Small intestine (tissue), 7 donors: Measurements from ENCODE around the gene BACH2. TPM values are rescaled to one million over a fixed set of nuclear protein-coding genes. Genes with fewer than 3 reads are reported as not detected.

Experiments
- DNase-seq, 2 donors: peaks; one replicate each; pipeline versions ENCODE4 v3.0.0 to v3.0.0-alpha.2; 2013
- FAIRE-seq: peaks from 2 replicates; lab custom pipeline; 2012; peaks lifted over from hg19 to GRCh38; lab: Jason Lieb, UNC
- H3K27ac ChIP-seq, 3 donors: one replicate each; pipeline ENCODE4 v1.5.1; 2013; ENCODE audit warnings: low read length in 2 of 3, mild to moderate bottlenecking in 2 of 3, control low read depth in 1 of 3, inconsistent platforms in 1 of 3, low read depth in 1 of 3, moderate library complexity in 1 of 3
- H3K27me3 ChIP-seq, 3 donors: one replicate each; pipeline ENCODE4 v1.6.1; 2013; ENCODE audit warnings: low read length in 3 of 3, inconsistent platforms in 1 of 3; ENCODE audit not compliant: control insufficient read depth in 3 of 3, insufficient read depth in 3 of 3
- H3K36me3 ChIP-seq, 3 donors: one replicate each; pipeline ENCODE4 v1.6.1; 2013; ENCODE audit warnings: low read length in 3 of 3, inconsistent platforms in 1 of 3, low read depth in 1 of 3, mild to moderate bottlenecking in 1 of 3, moderate library complexity in 1 of 3; ENCODE audit not compliant: control insufficient read depth in 3 of 3, insufficient read depth in 2 of 3
- H3K4me1 ChIP-seq, 3 donors: one replicate each; pipeline ENCODE4 v1.6.1; 2013; ENCODE audit warnings: low read length in 2 of 3, inconsistent platforms in 1 of 3, low read depth in 1 of 3, mild to moderate bottlenecking in 1 of 3, moderate library complexity in 1 of 3; ENCODE audit not compliant: control insufficient read depth in 3 of 3, insufficient read depth in 2 of 3
- H3K4me3 ChIP-seq, 3 donors: one replicate each; pipeline ENCODE4 v1.5.1; 2013; ENCODE audit warnings: low read length in 3 of 3, control low read depth in 1 of 3, inconsistent platforms in 1 of 3, low read depth in 1 of 3, mild to moderate bottlenecking in 1 of 3, moderate library complexity in 1 of 3
- H3K9me3 ChIP-seq, 2 donors: one replicate each; pipeline ENCODE4 v1.6.1; 2013; ENCODE audit warnings: low read depth in 1 of 2, low read length in 1 of 2; ENCODE audit not compliant: control insufficient read depth in 2 of 2, insufficient read depth in 1 of 2
- WGBS, 3 donors: extraction: QIAGEN DNeasy Blood & Tissue Kit; methylation state at CpG; one replicate each; pipeline ENCODE4 v1.1.7; 2013; 5-methylcytosine and 5-hydroxymethylcytosine counted together
- polyA plus RNA-seq, 4 donors: library from polyadenylated mRNA; stranded (reverse) in 3 of 4; unstranded in 1 of 4; fragments of 200-250 nt in 3 of 4; fragments of 120-200 nt in 1 of 4; gene quantifications; one replicate each; pipeline versions ENCODE4 v1.2.1 to v1.2.3, GENCODE V29; 2013
- donor health status: healthy with polysubstance abuse.
- donor health status: control.
- donor health status: control.
- donor health status: Bipolar disorder and iron deficiency.
- donor health status: healthy.

The BACH2 gene
- polyA plus RNA-seq, 4 donors: under 0.01 to 1.4 (median 0.67) TPM; not detected in 1

- H3K9me3 ChIP-seq: no peaks in the 10 kb centered on the region
- DNase-seq: no peak
- WGBS, 3 donors: 75 to 93% (median 78%) methylated on average over 1 of the region's 1 CpG
Observed at GRCh38 chr6:90101403-90101802, 195.2 kb downstream of the BACH2 start.

GRCh38 chr6:90100059-90100665, 196.5 kb downstream of the BACH2 start:
- H3K4me1 ChIP-seq: no peaks in the 10 kb centered on the region
- H3K27me3 ChIP-seq: no peaks in the 10 kb centered on the region
- no peak overlapping the region for H3K27ac ChIP-seq
- H3K9me3 ChIP-seq: no peaks in the 10 kb centered on the region
- no peak for FAIRE-seq
- no peak for DNase-seq
- no peak overlapping the region for H3K4me3 ChIP-seq
- WGBS, 3 donors: 81 to 91% (median 88%) methylated on average over 3 of the region's 3 CpGs
- no peaks in the 10 kb centered on the region for H3K36me3 ChIP-seq

More at GRCh38 chr6:90101403-90101802, 195.2 kb downstream of the BACH2 start:
- Histone ChIP-seq H3K4me3 (no peak overlapping the region), H3K27me3 (no peaks in the 10 kb centered on the region), H3K27ac (no peak overlapping the region), H3K36me3 (no peaks in the 10 kb centered on the region), H3K4me1 (no peaks in the 10 kb centered on the region)
- FAIRE-seq: no peak

- Histone ChIP-seq H3K27ac (peak overlapping the region in 2 of 3 donors; percentile 8 to 22), H3K9me3 (no peaks in the 10 kb centered on the region), H3K27me3 (no peaks in the 10 kb centered on the region), H3K4me3 (no peak overlapping the region), H3K4me1 (no peaks in the 10 kb centered on the region), H3K36me3 (no peaks in the 10 kb centered on the region)
- FAIRE-seq: no peak
- DNase-seq: no peak
- 63 to 81% (median 78%) methylated on average over 6 of the region's 6 CpGs for WGBS, 3 donors
Observed at GRCh38 chr6:90098627-90099026, 198.0 kb downstream of the BACH2 start.

GRCh38 chr6:90098001-90098531, 198.6 kb downstream of the BACH2 start:
- no peaks in the 10 kb centered on the region for H3K9me3 ChIP-seq
- no peaks in the 10 kb centered on the region for H3K4me1 ChIP-seq
- no peak overlapping the region for H3K4me3 ChIP-seq
- H3K27me3 ChIP-seq: no peaks in the 10 kb centered on the region
- WGBS, 3 donors: 52 to 69% (median 65%) methylated on average over 4 of the region's 4 CpGs
- H3K27ac ChIP-seq: peak overlapping the region in 2 of 3 donors; percentile 8 to 34
- FAIRE-seq (no peak), DNase-seq (peak in 1 of 2 donors; percentile 16)
- no peaks in the 10 kb centered on the region for H3K36me3 ChIP-seq

- Histone ChIP-seq H3K4me1 (no peaks in the 10 kb centered on the region), H3K27me3 (no peaks in the 10 kb centered on the region), H3K36me3 (no peaks in the 10 kb centered on the region), H3K27ac (no peak overlapping the region), H3K4me3 (no peak overlapping the region), H3K9me3 (no peaks in the 10 kb centered on the region)
- 70 to 78% (median 76%) methylated on average over 7 of the region's 7 CpGs for WGBS, 3 donors
- FAIRE-seq: no peak
- no peak for DNase-seq
Observed at GRCh38 chr6:90097356-90097755, 199.3 kb downstream of the BACH2 start.

GRCh38 chr6:90096818-90097217, 199.8 kb downstream of the BACH2 start:
- Histone ChIP-seq H3K27ac (no peak overlapping the region), H3K4me3 (no peak overlapping the region), H3K27me3 (no peaks in the 10 kb centered on the region), H3K36me3 (no peaks in the 10 kb centered on the region), H3K4me1 (no peaks in the 10 kb centered on the region), H3K9me3 (no peaks in the 10 kb centered on the region)
- DNase-seq (no peak), FAIRE-seq (no peak)
- WGBS, 3 donors: 71 to 90% (median 86%) methylated on average over 4 of the region's 4 CpGs

GRCh38 chr6:90095788-90096187, 200.9 kb downstream of the BACH2 start:
- DNase-seq (no peak), FAIRE-seq (no peak)
- no peaks in the 10 kb centered on the region for H3K27me3 ChIP-seq
- H3K27ac ChIP-seq: no peak overlapping the region
- no peaks in the 10 kb centered on the region for H3K9me3 ChIP-seq
- no peaks in the 10 kb centered on the region for H3K4me1 ChIP-seq
- 76 to 83% (median 79%) methylated on average over 3 of the region's 3 CpGs for WGBS, 3 donors
- no peak overlapping the region for H3K4me3 ChIP-seq
- no peaks in the 10 kb centered on the region for H3K36me3 ChIP-seq

GRCh38 chr6:90095145-90095544, 201.5 kb downstream of the BACH2 start:
- 73 to 84% (median 83%) methylated on average over 2 of the region's 2 CpGs for WGBS, 3 donors
- FAIRE-seq: no peak
- no peaks in the 10 kb centered on the region for H3K27me3 ChIP-seq
- H3K9me3 ChIP-seq: no peaks in the 10 kb centered on the region
- H3K36me3 ChIP-seq: no peaks in the 10 kb centered on the region
- H3K4me3 ChIP-seq: no peak overlapping the region
- DNase-seq: no peak
- H3K4me1 ChIP-seq: no peaks in the 10 kb centered on the region
- H3K27ac ChIP-seq: no peak overlapping the region
